ENCODE measurements around the gene BBIP1.
"Not testable (repeated sequence)": the region's sequence is repeated elsewhere in the genome, so short reads cannot be mapped to it uniquely, and the experiment has no call there.

BBIP1 gene

DNA sequence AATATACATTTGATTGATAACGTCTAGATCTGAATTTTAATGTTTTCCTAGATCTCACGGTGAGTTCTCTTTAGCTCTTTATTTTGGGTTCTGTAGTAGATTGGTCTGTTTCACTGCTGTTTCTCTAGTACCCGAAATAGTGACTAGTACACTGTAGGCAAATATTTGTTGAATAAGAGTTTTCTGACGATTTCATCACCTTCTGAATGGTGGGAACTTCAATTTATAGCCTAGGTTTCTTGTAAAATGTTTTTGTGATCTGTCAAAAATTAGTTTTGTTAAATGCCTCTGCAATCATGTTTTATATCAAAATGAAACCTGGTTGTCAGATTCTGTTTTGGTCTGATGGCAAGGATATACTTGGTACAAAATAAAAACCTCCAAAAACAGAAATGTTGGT, 37.1 kb downstream of the BBIP1 start:
- no peak for DNase-seq (ENCODE audit: low read depth)

DNA sequence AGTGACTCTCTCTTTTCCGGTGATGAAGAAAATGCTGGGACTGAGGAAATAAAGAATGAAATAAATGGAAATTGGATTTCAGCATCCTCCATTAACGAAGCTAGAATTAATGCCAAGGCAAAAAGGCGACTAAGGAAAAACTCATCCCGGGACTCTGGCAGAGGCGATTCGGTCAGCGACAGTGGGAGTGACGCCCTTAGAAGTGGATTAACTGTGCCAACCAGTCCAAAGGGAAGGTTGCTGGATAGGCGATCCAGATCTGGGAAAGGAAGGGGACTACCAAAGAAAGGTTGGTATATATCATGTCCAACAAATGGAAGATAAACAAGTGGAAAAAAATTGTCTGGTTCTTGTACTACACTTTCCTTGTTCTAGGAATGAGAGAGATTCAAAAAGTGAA, 37.7 kb downstream of the BBIP1 start:
- DNase-seq (ENCODE audit: low read depth): no peak

DNA sequence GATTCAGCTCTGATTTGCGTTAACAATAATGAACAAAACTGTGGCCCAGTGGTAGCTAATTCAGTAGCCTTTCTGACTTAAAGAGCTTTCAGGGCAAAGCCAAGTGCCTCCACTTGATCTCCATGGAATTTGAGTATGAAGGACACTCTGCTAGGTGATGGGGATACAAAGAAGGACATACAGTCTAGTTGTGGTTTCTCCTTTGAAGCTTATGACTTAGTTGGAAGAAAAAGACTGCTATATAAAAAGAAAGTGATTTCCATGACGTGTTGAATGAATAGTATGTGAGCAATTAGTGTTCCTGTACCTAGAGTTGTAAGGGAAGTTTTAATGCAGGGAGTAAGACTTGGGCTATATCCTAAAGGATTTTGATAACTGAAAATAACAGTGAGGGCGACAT, 39.0 kb downstream of the BBIP1 start:
- DNase-seq (ENCODE audit: low read depth): no peak

DNA sequence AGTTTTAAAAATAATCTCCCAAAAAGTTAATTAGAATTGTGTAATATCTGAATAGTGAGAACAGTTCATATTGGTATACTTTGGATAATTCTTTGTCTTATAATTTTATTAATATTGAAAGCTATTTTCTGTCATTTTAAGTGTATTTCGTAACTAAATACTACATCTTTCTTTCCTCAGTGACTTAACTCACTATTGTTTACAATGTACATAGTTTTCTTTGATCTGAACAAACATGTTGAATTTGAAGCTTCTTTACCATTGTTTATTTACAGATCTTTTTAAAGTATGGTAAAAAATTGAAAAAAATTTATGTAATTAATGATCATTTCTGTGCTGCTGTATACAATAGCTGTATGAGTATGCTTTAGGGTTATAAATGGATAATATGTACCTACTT, 42.2 kb downstream of the BBIP1 start:
- no peak for DNase-seq (ENCODE audit: low read depth)

DNA sequence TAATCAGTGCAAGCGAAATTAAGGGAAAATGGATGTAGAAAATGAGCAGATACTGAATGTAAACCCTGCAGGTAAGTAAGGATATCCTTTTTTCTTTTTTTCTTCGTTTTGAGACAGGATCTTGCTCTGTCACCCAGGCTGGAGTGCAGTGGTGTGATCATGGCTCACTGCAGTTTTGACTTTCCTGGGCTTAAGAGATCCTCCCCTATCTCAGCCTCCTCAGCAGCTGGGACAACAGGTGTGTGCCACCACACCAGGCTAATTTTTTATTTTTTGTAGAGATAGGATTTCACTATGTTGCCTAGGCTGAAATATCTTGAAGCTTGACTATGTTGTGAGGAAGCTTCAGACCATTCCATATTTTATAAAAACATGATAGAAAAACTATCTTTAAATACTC, 43.0 kb downstream of the BBIP1 start:
- DNase-seq (ENCODE audit: low read depth): no peak

DNA sequence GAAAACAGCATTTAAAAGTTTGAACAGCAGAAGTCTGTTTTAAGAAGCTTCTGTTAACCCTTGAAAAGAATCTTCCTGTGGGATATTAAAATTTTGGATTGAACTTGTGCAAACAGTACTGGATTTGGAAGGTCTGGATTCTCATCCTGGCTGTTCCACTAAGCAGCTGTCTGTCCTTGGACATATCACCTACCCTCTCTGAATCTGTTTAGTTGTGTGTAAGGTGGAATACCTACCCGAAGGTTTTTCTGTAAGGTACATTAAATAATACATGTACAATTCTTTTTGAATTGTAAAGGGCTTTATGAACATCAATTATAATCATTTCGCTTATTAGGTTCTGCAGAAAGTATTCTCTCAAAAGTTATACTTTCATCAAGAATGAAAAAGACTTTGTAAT, 45.0 kb downstream of the BBIP1 start:
- no peak for DNase-seq (ENCODE audit: low read depth)

DNA sequence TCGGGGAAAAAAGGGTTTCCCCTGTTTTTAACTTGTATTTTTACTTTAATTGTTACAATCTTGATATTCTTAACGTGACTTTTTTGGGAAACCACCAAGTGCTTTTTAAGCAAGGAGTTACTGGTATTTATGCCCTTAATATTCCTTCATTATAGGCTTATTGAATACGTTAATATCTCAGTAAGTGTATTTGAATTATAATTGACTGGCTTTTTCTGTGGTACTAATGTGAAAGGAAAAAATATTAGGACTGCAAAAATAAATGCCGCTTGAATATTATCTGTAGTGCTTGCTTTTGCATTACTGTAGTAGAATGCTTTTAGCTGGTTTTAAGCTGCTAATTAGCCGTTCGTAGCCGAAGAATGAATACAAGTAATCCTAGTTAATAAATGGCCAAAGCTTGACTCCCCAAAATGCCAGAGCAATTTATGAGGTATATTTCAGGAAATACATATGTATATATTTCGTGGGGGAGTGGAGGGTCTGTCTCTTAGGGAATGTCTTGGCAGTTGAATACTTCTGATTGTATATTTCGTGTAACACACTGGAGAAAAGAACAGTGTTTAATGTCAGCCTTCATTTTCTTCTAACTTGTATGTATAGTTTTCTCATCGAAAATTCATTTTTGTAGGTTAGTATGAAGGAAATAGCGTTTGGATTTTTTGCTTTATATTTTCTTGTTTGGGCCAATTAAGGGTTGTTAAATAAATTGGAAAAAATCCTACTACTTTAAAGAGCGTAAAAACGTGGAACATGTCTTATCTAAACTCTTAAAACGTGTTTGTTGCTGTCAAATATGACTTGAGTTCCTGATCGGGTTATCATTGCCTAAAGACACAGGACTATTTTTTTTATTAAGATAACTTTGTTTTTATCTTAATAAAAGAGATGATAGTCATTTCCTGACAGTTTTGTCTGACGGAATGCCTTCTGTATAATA, 45.7 kb downstream of the BBIP1 start:
- no peak for DNase-seq (ENCODE audit: low read depth)

DNA sequence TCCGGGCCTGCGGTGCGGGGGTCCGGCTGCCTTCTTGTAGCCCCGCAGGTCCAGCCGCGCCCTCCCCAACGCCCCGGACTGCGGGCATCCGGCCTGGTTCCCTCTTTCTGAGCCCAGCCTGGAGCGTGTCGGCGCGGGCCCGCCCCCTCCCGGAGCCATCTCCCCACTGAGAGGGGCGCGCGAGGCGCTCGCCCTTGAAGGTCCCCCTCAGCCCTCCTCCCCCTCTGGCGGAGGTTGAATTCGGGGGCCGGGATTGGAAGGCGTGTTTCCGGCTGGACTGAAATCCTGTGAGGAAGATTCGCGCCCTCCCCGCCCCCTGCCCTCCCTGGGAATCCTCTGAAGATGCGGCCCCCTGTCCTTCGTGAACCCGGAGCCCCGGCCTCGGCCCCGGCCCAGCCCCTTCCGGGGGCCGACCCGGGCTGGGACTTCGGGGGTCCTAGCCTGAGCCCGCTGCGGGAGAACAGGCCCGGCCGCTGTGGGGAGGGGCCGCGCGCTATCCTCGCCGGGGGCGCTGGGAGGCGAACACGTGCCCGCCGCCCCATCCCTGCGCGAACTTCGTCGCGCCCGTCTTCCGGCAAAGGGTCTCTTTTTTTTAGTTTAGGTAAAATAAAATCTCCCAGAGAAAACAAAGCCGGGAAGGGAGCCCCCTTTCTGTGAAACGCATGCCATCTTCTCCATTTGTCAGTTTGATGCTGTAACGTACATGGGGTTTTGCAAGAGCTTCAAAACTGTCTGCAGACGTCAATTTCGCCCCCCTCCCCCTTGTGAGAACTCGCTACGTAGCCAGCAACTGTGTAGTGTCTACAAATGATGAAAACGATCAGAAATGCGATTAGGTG, 46.6 kb downstream of the BBIP1 start:
- no peak for DNase-seq (ENCODE audit: low read depth)

DNA sequence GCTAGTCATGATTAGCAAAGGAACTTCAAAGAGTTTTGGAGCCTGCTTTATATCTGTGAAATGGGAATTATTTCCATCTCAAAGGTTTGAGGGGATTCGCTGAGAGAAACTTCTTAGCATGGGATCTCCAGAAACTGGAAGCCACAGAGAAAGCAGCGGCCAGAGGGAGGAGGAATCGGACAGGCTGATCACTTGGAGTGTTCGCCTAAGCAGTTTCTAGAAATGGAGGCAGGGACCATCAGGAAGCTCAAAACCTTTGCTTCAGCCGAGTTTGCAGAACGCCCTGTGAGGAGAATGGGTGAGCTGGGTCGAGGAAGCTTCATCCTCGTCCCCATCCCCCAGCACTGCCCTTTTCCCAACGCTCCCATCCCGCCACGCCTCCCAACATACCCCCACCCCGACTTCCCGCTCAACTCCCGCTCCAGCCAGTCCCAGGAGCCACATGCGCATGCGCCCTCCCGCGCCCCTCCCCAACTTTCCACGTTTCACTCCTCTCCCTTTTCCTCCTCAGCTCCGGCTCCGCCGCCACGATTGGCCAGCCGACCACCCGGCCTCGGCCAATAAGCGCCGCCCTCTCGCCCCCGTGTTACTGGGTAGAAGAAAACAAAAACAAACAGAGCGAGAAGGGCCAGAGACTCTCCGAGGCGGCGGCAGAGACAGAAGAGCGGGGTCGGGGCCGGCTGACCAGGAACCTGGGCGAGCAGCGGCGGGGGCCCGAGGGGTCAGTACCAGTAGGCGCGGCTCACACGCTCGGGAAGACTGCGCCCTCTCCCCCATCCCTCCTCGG, 47.5 kb downstream of the BBIP1 start, which contains the start of gene PDCD4:
PDCD4 (plus strand) TSS at position 631 of the 787 bp plus-strand sequence. CDS start 4,100 bp downstream, outside the sequence.
- peak; percentile 82 for DNase-seq (ENCODE audit: low read depth)

DNA sequence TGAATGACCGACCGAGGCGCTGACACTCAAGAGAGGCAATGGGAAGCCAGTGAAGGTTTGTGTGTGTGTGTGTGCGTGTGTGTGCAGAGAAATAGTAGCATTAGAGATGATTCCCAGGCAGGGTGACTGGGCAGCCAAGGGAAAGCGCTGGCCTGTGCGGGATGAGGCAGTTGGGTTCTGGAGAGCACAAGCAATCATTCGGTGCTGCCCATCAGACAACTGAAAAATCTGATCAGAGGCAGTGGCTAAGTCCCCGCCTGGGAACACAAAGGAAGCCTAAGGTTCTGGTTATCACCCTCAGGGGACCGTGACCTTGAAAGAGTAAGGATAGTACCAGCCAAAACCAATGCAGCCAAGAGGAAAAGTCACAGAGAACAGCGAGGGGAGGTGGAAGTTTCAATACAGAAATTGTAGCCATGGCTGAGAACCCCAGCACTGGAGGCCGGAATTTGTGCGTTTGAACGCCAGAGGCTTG, 48.1 kb downstream of the BBIP1 start:
- no peak for DNase-seq (ENCODE audit: low read depth)

DNA sequence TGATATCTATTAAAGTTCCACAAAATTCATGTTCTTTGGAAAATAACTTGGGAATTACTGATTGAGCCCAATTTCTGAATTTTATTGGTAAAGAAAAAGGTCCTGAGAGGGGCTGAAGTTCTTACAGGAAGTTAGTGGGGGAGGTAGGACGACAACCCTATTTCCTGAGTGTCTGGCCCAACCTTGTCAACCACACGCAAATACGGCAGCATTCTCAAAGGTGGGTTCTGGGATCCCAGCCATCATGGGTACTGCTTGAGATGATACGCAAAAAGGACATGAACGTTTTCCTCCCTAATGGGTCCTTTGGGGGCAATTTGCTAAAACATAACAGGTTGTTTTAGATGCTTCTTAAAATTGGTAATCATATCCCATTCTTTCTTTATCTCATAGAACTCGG, 50.0 kb downstream of the BBIP1 start:
- DNase-seq (ENCODE audit: low read depth): no peak

DNA sequence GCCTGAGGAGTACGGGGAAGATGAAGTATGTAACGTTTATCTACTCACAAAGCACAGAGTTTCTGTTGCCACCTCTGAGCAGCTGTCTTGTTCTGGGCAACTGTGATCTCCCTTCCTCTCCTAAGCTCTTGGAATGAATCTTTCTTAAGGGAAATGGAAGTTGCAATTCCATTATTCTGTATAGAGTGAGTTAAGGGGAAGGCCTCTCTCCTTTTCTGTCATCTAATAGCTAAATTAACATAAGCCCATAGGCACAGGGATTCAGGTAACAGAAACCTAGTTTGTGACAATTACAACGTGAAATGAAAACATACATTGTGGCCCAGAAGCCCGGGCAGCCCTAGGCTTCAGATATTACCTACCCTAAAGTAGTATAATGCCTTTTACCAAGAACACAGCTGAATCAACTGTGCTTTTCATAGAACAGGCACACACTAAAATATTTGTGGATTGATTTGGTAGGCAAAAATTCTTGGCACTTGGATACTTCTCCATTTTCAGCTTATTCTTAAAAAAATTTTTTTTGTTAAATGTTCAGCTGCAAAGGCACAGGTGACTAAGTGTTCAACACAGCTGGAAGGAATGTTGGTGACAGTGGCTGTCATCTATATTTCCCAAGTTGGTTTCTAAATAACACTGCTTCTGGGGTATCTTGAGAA, 51.0 kb downstream of the BBIP1 start:
- no peak for DNase-seq (ENCODE audit: low read depth)

DNA sequence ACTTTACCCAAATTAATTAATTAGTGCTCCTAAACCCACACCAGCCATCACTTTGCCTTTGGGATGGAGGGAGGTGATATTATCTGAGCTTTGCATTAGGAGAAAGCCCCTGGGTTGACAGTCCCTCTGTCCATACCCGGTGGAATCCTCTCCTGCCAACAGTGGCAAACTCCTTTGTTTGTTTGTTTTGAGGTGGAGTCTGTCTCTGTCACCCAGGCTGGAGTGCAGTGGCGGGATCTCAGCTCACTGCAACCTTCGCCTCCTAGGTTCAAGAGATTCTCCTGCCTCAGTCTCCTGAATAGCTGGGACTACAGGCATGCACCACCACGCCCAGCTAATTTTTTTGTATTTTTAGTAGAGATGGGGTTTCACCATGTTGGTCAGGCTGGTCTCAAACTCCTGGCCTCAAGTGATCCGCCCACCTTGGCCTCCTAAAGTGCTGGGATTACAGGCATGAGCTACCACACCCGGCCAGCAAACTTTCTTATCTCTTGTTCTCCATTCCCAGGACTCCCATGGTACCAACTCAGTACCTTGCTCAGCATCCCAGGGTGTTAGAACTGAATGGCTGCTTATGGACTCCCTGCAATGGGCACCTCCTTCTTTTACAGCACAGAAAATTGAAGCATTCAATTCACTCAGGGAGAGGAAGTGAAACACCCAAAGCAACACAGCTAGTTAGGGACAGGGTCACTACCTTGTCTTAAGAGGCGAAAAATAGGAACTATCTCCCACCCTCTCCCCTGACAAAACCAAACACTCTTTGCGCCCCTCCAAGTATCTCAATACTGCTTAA, 51.8 kb downstream of the BBIP1 start:
- not testable (repeated sequence) for DNase-seq (ENCODE audit: low read depth)

DNA sequence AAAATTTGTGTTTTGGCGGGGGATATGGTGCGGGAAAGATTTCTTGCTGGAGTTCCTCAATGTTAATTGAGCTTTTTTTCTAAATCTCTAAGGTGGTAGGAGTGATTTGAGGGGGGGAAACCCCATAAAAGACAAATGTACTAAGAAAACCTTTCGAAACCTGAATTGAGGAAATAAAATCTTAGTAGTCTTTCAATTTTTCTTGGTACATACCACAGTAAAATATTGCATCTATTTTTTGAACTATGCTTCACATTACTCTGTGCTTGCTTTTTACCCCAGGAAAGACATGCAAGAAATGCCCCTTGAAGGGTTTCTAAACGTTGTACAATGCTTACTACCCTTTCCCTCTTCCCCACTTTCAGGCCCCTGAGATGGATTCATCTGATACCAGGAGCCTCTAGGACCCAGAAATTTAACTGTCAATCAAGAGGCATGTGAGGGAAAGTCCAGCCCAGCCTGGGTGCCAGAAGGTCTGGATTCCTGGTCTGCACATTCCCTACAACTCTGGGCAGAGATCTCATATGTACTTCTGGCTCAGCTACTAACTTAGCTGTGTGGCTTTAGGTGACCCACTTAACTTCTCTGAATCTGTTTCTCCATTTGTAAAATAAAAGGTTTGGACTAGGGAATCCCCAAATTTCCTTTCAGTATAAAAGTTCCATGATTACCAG, 53.0 kb downstream of the BBIP1 start:
- no peak for DNase-seq (ENCODE audit: low read depth)

DNA sequence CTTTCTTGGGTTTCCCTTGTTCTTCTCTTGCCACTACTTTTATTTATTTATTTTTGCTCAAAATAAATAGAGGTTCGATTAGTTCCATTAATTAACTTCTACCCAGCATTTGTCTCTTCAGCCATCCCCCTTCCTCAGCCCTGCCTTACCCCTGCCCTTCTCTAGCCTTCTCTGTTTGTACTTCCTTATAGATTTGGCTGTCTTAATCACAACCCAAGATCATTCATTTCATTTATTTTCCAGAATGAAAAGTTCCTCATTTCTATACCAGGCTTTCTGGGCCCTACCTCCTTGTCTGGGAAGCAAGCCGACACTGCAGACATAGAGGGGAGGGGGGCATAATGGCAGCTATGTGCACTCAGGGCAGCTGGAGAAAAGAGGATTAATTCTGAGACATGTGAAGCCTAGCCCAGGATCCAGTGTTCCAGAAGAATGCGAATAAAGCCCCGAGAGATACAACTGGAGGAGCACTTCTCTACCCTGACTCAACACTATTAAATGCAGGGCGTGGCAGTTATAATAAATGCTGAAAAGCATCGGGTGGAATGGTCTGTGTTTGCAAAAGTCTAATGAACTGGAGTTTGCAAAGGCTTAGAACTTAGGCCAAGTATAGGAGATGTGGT, 53.7 kb downstream of the BBIP1 start:
- no peak for DNase-seq (ENCODE audit: low read depth)

DNA sequence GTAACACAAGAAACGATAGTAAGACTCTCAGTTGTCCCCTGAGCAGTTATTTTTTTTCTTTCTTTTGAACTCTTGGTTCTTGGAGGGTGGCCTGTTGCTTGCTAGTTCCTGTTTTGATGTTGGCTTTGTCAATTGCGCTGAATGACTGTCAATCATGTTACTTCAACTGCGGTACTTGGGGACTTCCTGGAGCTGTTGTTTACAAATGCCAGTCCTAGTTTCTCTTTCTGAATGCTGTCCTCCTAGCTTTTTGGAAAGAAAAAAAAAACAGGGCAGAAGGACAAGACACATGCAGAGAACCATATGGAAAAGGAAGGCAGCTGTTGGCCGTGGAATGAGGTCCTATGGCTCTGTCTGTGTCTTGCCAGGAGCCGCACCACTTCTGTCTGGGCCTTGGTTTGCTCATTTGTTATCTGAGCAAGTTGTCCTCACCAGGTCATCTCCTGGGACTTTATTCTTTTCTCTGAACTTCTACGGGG, 54.3 kb downstream of the BBIP1 start:
- no peak for DNase-seq (ENCODE audit: low read depth)

DNA sequence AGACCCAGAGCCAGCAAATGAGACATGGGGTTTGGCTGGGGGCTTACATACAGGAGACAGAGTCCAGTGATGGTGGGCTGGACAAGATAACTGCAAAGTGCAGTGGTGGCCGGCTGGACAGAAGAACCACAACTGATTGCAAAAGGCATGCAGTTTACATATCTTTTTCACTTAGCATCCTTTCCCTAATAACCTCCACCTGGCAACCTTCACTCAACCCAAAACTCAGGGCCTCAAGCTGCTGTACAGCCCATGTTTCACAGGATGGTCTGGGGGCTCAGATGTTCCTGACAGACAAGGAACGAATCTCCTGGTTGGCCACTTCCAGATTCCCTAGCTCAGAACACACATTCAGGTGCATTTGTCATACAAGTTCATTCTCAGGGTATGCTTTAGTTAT, 55.0 kb downstream of the BBIP1 start:
- DNase-seq (ENCODE audit: low read depth): no peak

DNA sequence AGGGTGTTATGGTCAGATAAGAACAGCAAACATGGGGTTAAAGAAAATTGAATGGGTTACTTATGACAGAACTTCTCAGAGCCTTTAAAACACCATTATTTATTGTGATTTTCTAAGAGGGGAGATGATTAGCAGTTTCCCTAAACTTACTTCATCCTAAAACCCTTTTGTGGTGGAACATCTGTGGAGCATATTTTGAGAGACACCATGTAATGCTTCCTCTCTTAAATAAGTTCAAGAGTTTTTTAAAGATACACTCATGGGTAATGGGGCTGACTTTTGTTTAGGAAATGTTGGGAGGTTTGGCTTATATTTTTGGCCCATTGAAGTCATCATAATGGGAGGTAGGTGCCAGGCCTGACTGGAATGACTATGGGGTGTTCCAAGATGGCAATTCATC, 55.6 kb downstream of the BBIP1 start:
- DNase-seq (ENCODE audit: low read depth): no peak

DNA sequence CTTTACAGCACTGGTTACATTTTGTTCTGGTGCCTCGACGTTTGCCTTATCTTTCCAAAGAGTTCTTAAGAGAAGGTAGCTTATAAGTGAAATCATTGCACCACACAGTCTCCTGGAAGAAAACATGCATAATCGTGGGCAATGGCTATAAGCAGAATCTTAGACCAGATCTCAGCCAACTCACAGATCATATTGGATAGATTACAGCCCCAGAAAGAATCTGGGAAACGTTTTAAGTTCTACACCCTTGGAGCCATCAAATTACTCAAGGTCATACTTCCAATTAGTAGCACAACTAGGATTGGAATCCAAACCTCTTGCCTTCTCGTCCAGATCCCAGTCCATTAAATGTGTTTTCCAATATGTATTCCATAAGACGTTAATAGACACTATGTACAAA, 56.0 kb downstream of the BBIP1 start:
- DNase-seq (ENCODE audit: low read depth): no peak

All from non-pigmented ciliary epithelial cell (primary cell).